ENCODE results near the gene ZNF526. TPM values are rescaled to one million over a fixed set of nuclear protein-coding genes. Genes with fewer than 3 reads are reported as not detected.
A peak's percentile ranks its signal among the peaks of the same experiment; 100 is the strongest.

Gene ZNF526
- total and polyA plus RNA-seq, 4 donors = 4.6 to 7.1 (median 6.0) TPM

- Histone ChIP-seq H3K36me3 (ENCODE audit: control insufficient read depth, insufficient read depth, low read length) (peaks cover 85% of the 10 kb centered on the region), H3K4me3 (ENCODE audit: low read depth, low read length) (no peak overlapping the region), H3K27me3 (ENCODE audit: control insufficient read depth, insufficient read depth, low read length) (no peaks in the 10 kb centered on the region), H3K4me1 (ENCODE audit: control insufficient read depth, insufficient read depth, low read length) (peaks cover 7% of the 10 kb centered on the region), H3K27ac (ENCODE audit: low read depth, low read length) (no peak overlapping the region), H3K9me3 (ENCODE audit: control insufficient read depth, insufficient read depth, low read length) (no peaks in the 10 kb centered on the region)
- no peak for DNase-seq (ENCODE audit: low read depth in 4 of 6, low spot score in 6 of 6)
- WGBS (ENCODE audit: insufficient coverage) = 94% methylated on average over 2 of the region's 2 CpGs
These were observed 16.4 kb upstream of the ZNF526 start for GRCh38 chr19:42203700-42204099.

GRCh38 chr19:42204664-42205063 is 15.4 kb upstream of the ZNF526 start:
- DNase-seq (ENCODE audit: low read depth in 4 of 6, low spot score in 6 of 6) = no peak
- no peaks in the 10 kb centered on the region for H3K27me3 ChIP-seq (ENCODE audit: control insufficient read depth, insufficient read depth, low read length)
- WGBS (ENCODE audit: insufficient coverage) = 100% methylated on average over 2 of the region's 6 CpGs
- no peaks in the 10 kb centered on the region for H3K9me3 ChIP-seq (ENCODE audit: control insufficient read depth, insufficient read depth, low read length)
- no peaks in the 10 kb centered on the region for H3K4me1 ChIP-seq (ENCODE audit: control insufficient read depth, insufficient read depth, low read length)
- no peak overlapping the region for H3K4me3 ChIP-seq (ENCODE audit: low read depth, low read length)
- no peak overlapping the region for H3K27ac ChIP-seq (ENCODE audit: low read depth, low read length)
- H3K36me3 ChIP-seq (ENCODE audit: control insufficient read depth, insufficient read depth, low read length) = peaks cover 84% of the 10 kb centered on the region

- Histone ChIP-seq H3K4me3 (ENCODE audit: low read depth, low read length) (no peak overlapping the region), H3K4me1 (ENCODE audit: control insufficient read depth, insufficient read depth, low read length) (no peaks in the 10 kb centered on the region), H3K9me3 (ENCODE audit: control insufficient read depth, insufficient read depth, low read length) (no peaks in the 10 kb centered on the region), H3K36me3 (ENCODE audit: control insufficient read depth, insufficient read depth, low read length) (peaks cover 82% of the 10 kb centered on the region), H3K27ac (ENCODE audit: low read depth, low read length) (no peak overlapping the region), H3K27me3 (ENCODE audit: control insufficient read depth, insufficient read depth, low read length) (no peaks in the 10 kb centered on the region)
- WGBS (ENCODE audit: insufficient coverage) = 95% methylated on average over 14 of the region's 14 CpGs
- DNase-seq (ENCODE audit: low read depth in 4 of 6, low spot score in 6 of 6) = no peak
These were observed 13.0 kb upstream of the ZNF526 start for GRCh38 chr19:42206871-42207755.

GRCh38 chr19:42207767-42208271 is 12.3 kb upstream of the ZNF526 start:
- Histone ChIP-seq H3K36me3 (ENCODE audit: control insufficient read depth, insufficient read depth, low read length) (peaks cover 80% of the 10 kb centered on the region), H3K9me3 (ENCODE audit: control insufficient read depth, insufficient read depth, low read length) (no peaks in the 10 kb centered on the region), H3K4me1 (ENCODE audit: control insufficient read depth, insufficient read depth, low read length) (no peaks in the 10 kb centered on the region), H3K27me3 (ENCODE audit: control insufficient read depth, insufficient read depth, low read length) (no peaks in the 10 kb centered on the region), H3K4me3 (ENCODE audit: low read depth, low read length) (no peak overlapping the region), H3K27ac (ENCODE audit: low read depth, low read length) (no peak overlapping the region)
- DNase-seq (ENCODE audit: low read depth in 4 of 6, low spot score in 6 of 6) = no peak
- WGBS (ENCODE audit: insufficient coverage) = 84% methylated on average over 6 of the region's 6 CpGs

- Histone ChIP-seq H3K9me3 (ENCODE audit: control insufficient read depth, insufficient read depth, low read length) (no peaks in the 10 kb centered on the region), H3K27ac (ENCODE audit: low read depth, low read length) (no peak overlapping the region), H3K4me3 (ENCODE audit: low read depth, low read length) (no peak overlapping the region), H3K36me3 (ENCODE audit: control insufficient read depth, insufficient read depth, low read length) (peaks cover 72% of the 10 kb centered on the region), H3K4me1 (ENCODE audit: control insufficient read depth, insufficient read depth, low read length) (no peaks in the 10 kb centered on the region), H3K27me3 (ENCODE audit: control insufficient read depth, insufficient read depth, low read length) (no peaks in the 10 kb centered on the region)
- WGBS (ENCODE audit: insufficient coverage) = 96% methylated on average over 7 of the region's 11 CpGs
- no peak for DNase-seq (ENCODE audit: low read depth in 4 of 6, low spot score in 6 of 6)
These were observed 11.5 kb upstream of the ZNF526 start for GRCh38 chr19:42208612-42209011.

GRCh38 chr19:42212886-42213285 is 7.2 kb upstream of the ZNF526 start:
- H3K36me3 ChIP-seq (ENCODE audit: control insufficient read depth, insufficient read depth, low read length) = peaks cover 51% of the 10 kb centered on the region

GRCh38 chr19:42214810-42215485 is 5.2 kb upstream of the ZNF526 start:
- peaks cover 35% of the 10 kb centered on the region for H3K4me1 ChIP-seq (ENCODE audit: control insufficient read depth, insufficient read depth, low read length)
- H3K4me3 ChIP-seq (ENCODE audit: low read depth, low read length) = no peak overlapping the region
- WGBS (ENCODE audit: insufficient coverage) = 94% methylated on average over 6 of the region's 11 CpGs
- no peak overlapping the region for H3K27ac ChIP-seq (ENCODE audit: low read depth, low read length)
- no peak for DNase-seq (ENCODE audit: low read depth in 4 of 6, low spot score in 6 of 6)
- H3K27me3 ChIP-seq (ENCODE audit: control insufficient read depth, insufficient read depth, low read length) = no peaks in the 10 kb centered on the region
- H3K9me3 ChIP-seq (ENCODE audit: control insufficient read depth, insufficient read depth, low read length) = no peaks in the 10 kb centered on the region
- peaks cover 31% of the 10 kb centered on the region for H3K36me3 ChIP-seq (ENCODE audit: control insufficient read depth, insufficient read depth, low read length)

More at GRCh38 chr19:42212886-42213285, 7.2 kb upstream of the ZNF526 start:
- Histone ChIP-seq H3K9me3 (ENCODE audit: control insufficient read depth, insufficient read depth, low read length) (no peaks in the 10 kb centered on the region), H3K27ac (ENCODE audit: low read depth, low read length) (no peak overlapping the region), H3K4me3 (ENCODE audit: low read depth, low read length) (no peak overlapping the region), H3K4me1 (ENCODE audit: control insufficient read depth, insufficient read depth, low read length) (peaks cover 20% of the 10 kb centered on the region), H3K27me3 (ENCODE audit: control insufficient read depth, insufficient read depth, low read length) (no peaks in the 10 kb centered on the region)
- DNase-seq (ENCODE audit: low read depth in 4 of 6, low spot score in 6 of 6) = no peak
- WGBS (ENCODE audit: insufficient coverage) = 83% methylated on average over 1 of the region's 1 CpG

- Histone ChIP-seq H3K4me3 (ENCODE audit: low read depth, low read length) (peak overlapping the region; percentile 85), H3K36me3 (ENCODE audit: control insufficient read depth, insufficient read depth, low read length) (peaks cover 18% of the 10 kb centered on the region), H3K9me3 (ENCODE audit: control insufficient read depth, insufficient read depth, low read length) (no peaks in the 10 kb centered on the region), H3K4me1 (ENCODE audit: control insufficient read depth, insufficient read depth, low read length) (peaks cover 44% of the 10 kb centered on the region), H3K27ac (ENCODE audit: low read depth, low read length) (peak overlapping the region; percentile 83), H3K27me3 (ENCODE audit: control insufficient read depth, insufficient read depth, low read length) (no peaks in the 10 kb centered on the region)
- peak in 4 of 6 donors; percentile 4 to 71 (median 30) for DNase-seq (ENCODE audit: low read depth in 4 of 6, low spot score in 6 of 6)
- WGBS (ENCODE audit: insufficient coverage) = under 1% methylated on average over 79 of the region's 79 CpGs
These were observed 3.2 kb upstream of the ZNF526 start for GRCh38 chr19:42216653-42217519.
